NCI-H2227 (cell line): ENCODE data around the gene RUSC2.

ENCODE experiments used
- DNase-seq: peaks from one replicate; lab custom pipeline; 2025; ENCODE audit not compliant: unreplicated experiment; lab: John Stamatoyannopoulos, UW

The RUSC2 gene

GRCh38 chr9:35489313-35490154 is at the start of gene RUSC2:
RUSC2 (plus strand) TSS chr9:35490111; CDS start chr9:35546522, 56,411 bp downstream.
- peak; percentile 88 for DNase-seq

GRCh38 chr9:35446012-35446411 is 43.9 kb upstream of the RUSC2 start:
- no peak for DNase-seq

GRCh38 chr9:35448496-35448895 is 41.4 kb upstream of the RUSC2 start:
- no peak for DNase-seq

- no peak for DNase-seq
These were observed 37.4 kb upstream of the RUSC2 start for GRCh38 chr9:35452481-35452880.

GRCh38 chr9:35453786-35454185 is 36.1 kb upstream of the RUSC2 start:
- no peak for DNase-seq

- DNase-seq: no peak
These were observed 25.5 kb upstream of the RUSC2 start for GRCh38 chr9:35464141-35465025.

GRCh38 chr9:35470340-35470739 is 19.6 kb upstream of the RUSC2 start:
- DNase-seq: no peak

- DNase-seq: no peak
These were observed 19.0 kb upstream of the RUSC2 start for GRCh38 chr9:35470894-35471293.

GRCh38 chr9:35476596-35476995 is 13.3 kb upstream of the RUSC2 start:
- no peak for DNase-seq

GRCh38 chr9:35477211-35477855 is 12.6 kb upstream of the RUSC2 start:
- peak; percentile 64 for DNase-seq

GRCh38 chr9:35478871-35479270 is 11.0 kb upstream of the RUSC2 start:
- no peak for DNase-seq

GRCh38 chr9:35481347-35481975 is 8.4 kb upstream of the RUSC2 start:
- DNase-seq: no peak

GRCh38 chr9:35482071-35482470 is 7.8 kb upstream of the RUSC2 start:
- no peak for DNase-seq

GRCh38 chr9:35484406-35484805 is 5.5 kb upstream of the RUSC2 start:
- no peak for DNase-seq

GRCh38 chr9:35487081-35487480 is 2.8 kb upstream of the RUSC2 start:
- no peak for DNase-seq

GRCh38 chr9:35488021-35488420 is 1.9 kb upstream of the RUSC2 start:
- DNase-seq: no peak

- DNase-seq: no peak
These were observed 1.2 kb upstream of the RUSC2 start for GRCh38 chr9:35488566-35489312.

- DNase-seq: peak; percentile 22
These were observed 421 bp downstream of the RUSC2 start for GRCh38 chr9:35490155-35490909.

GRCh38 chr9:35490910-35491465 is 1.1 kb downstream of the RUSC2 start:
- no peak for DNase-seq
